Activated T-cell treated with anti-CD3 and anti-CD28 coated beads for 4 hours (primary cell): ENCODE data around the gene SCYL1.

Experiments used
- DNase-seq: peaks from one replicate; pipeline ENCODE4 v3.0.0-alpha.2; 2020

SCYL1 gene

GRCh38 chr11:65493367-65494176, 31.3 kb upstream of the SCYL1 start:
- no peak for DNase-seq

DNA sequence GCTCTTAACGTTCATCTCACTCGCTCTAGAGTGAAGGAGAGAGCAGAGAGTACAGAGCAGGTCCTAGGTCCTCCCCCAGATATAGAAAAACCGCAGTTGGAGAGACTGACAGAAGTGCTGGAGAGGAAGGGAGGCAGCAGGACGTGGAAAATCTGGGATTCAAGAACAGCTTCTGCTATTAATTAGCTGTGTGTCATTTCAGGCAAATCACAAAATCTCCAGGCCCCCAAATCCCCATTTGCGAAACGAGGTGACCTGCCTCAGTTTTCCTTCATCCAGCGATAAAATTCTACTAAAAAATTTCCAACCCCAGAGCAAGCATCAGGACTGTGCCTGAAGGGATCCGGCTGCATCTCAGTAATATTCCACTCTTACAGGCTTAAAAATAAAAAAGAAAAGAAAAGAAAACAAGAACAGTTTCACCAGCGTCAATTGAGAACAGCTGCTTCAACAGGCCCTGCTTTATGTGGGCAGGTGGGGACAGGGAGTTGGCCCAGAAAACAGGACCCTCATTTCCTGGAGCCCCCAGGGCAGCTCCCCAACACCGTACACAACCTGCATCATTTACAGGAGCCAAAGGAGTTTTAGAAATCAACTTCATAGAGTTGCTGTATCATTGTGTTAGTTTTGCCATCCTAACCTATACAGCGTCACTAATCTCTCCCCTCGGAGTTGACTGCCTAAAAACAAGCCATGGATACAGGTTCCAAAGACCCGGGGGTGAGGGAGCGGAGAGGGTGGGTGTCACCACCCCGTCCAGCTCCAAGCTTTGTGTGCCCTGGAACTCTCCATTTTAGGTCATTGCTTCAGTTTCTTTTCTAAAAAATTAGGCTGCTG, 28.4 kb upstream of the SCYL1 start:
- DNase-seq = no peak

DNA sequence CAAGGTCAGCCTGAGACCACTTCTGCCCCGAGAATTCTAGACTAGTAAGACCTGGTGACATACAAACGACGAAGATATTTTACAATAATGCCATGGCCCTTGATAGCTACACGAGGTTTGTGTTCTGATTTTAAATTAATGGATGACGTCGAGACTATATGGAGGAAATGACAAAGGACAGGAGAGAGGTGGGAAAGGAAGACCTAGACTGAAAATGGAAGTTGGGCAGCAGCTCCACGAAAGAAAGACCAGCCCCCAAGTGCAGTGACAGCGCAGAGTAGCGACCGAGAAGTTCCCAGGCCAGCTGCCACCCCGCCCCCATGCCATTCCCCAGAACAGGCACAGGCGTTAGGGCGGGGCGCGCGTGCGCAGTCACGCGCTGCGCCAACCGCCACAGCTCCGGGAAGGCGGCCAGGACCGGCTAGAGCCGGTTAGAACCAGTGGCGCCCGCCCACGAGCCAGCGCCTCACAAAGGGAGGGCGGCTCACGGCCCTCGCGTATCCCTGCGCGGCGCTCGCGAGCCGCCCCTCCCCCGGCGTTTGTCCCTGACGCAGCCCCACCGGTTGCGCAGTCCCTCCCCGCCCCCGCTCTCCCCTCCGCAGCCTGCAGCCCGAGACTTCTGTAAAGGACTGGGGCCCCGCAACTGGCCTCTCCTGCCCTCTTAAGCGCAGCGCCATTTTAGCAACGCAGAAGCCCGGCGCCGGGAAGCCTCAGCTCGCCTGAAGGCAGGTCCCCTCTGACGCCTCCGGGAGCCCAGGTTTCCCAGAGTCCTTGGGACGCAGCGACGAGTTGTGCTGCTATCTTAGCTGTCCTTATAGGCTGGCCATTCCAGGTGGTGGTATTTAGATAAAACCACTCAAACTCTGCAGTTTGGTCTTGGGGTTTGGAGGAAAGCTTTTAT, 27.5 kb upstream of the SCYL1 start:
- DNase-seq = peak; percentile 97

DNA sequence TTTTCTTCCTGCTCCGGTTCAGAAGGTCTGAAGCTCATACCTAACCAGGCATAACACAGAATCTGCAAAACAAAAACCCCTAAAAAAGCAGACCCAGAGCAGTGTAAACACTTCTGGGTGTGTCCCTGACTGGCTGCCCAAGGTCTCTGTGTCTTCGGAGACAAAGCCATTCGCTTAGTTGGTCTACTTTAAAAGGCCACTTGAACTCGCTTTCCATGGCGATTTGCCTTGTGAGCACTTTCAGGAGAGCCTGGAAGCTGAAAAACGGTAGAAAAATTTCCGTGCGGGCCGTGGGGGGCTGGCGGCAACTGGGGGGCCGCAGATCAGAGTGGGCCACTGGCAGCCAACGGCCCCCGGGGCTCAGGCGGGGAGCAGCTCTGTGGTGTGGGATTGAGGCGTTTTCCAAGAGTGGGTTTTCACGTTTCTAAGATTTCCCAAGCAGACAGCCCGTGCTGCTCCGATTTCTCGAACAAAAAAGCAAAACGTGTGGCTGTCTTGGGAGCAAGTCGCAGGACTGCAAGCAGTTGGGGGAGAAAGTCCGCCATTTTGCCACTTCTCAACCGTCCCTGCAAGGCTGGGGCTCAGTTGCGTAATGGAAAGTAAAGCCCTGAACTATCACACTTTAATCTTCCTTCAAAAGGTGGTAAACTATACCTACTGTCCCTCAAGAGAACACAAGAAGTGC, 26.7 kb upstream of the SCYL1 start:
- DNase-seq = peak; percentile 48

- no peak for DNase-seq
These were observed 26.2 kb upstream of the SCYL1 start for GRCh38 chr11:65498727-65498976.

GRCh38 chr11:65498977-65499712, 25.7 kb upstream of the SCYL1 start, which contains the start of gene MALAT1:
Gene MALAT1 (plus strand): TSS chr11:65499045.
- peak; percentile 91 for DNase-seq

- DNase-seq = no peak
These were observed 25.0 kb upstream of the SCYL1 start for GRCh38 chr11:65499713-65500386.

- DNase-seq = no peak
These were observed 24.3 kb upstream of the SCYL1 start for GRCh38 chr11:65500387-65501185.

- no peak for DNase-seq
These were observed 23.8 kb upstream of the SCYL1 start for GRCh38 chr11:65501186-65501471.

GRCh38 chr11:65501472-65502273, 23.2 kb upstream of the SCYL1 start:
- no peak for DNase-seq

- DNase-seq = no peak
These were observed 22.7 kb upstream of the SCYL1 start for GRCh38 chr11:65502274-65502554.

- no peak for DNase-seq
These were observed 22.1 kb upstream of the SCYL1 start for GRCh38 chr11:65502555-65503367.

GRCh38 chr11:65503368-65503948, 21.4 kb upstream of the SCYL1 start:
- DNase-seq = no peak

GRCh38 chr11:65503949-65504673, 20.8 kb upstream of the SCYL1 start:
- DNase-seq = no peak

DNA sequence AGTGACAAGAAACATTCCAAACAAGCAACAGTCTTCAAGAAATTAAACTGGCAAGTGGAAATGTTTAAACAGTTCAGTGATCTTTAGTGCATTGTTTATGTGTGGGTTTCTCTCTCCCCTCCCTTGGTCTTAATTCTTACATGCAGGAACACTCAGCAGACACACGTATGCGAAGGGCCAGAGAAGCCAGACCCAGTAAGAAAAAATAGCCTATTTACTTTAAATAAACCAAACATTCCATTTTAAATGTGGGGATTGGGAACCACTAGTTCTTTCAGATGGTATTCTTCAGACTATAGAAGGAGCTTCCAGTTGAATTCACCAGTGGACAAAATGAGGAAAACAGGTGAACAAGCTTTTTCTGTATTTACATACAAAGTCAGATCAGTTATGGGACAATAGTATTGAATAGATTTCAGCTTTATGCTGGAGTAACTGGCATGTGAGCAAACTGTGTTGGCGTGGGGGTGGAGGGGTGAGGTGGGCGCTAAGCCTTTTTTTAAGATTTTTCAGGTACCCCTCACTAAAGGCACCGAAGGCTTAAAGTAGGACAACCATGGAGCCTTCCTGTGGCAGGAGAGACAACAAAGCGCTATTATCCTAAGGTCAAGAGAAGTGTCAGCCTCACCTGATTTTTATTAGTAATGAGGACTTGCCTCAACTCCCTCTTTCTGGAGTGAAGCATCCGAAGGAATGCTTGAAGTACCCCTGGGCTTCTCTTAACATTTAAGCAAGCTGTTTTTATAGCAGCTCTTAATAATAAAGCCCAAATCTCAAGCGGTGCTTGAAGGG, 20.0 kb upstream of the SCYL1 start:
- no peak for DNase-seq

DNA sequence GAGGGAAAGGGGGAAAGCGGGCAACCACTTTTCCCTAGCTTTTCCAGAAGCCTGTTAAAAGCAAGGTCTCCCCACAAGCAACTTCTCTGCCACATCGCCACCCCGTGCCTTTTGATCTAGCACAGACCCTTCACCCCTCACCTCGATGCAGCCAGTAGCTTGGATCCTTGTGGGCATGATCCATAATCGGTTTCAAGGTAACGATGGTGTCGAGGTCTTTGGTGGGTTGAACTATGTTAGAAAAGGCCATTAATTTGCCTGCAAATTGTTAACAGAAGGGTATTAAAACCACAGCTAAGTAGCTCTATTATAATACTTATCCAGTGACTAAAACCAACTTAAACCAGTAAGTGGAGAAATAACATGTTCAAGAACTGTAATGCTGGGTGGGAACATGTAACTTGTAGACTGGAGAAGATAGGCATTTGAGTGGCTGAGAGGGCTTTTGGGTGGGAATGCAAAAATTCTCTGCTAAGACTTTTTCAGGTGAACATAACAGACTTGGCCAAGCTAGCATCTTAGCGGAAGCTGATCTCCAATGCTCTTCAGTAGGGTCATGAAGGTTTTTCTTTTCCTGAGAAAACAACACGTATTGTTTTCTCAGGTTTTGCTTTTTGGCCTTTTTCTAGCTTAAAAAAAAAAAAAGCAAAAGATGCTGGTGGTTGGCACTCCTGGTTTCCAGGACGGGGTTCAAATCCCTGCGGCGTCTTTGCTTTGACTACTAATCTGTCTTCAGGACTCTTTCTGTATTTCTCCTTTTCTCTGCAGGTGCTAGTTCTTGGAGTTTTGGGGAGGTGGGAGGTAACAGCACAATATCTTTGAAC, 19.2 kb upstream of the SCYL1 start:
- DNase-seq = no peak
